ENCODE results near the gene PHACTR3. TPM values are rescaled to one million over a fixed set of nuclear protein-coding genes. Genes with fewer than 3 reads are reported as not detected.

Gene PHACTR3
- total RNA-seq, 2 donors from 2014 or later: not detected

DNA sequence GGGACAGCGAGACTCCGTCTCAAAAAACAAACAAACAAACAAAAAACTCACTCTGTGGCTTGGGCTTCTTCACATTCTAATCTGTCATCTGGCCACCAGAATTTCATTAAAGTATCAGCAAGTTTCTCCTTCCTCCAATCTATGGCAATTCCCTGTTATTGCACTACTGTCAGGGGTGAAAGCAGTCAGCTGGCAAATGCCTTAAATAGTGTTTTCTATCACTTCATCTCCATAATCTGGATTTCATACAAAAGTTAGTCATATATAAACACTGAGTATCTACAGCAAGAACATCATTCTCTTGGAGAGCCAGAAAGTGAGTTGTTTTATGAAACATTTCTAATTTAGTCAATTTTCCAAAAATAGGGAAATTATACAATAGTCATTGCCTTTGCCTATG lies 56.1 kb downstream of the PHACTR3 start:
- ATAC-seq (ENCODE audit: insufficient number of reproducible peaks, low FRiP score, low read depth): no peak
- no peaks in the 10 kb centered on the region for H3K36me3 ChIP-seq
- no peak overlapping the region for H3K4me3 ChIP-seq
- no peak overlapping the region for H3K27ac ChIP-seq
- no peaks in the 10 kb centered on the region for H3K27me3 ChIP-seq (replicated peaks; ENCODE audit: insufficient read depth)
- TF ChIP-seq, protein P1, sequence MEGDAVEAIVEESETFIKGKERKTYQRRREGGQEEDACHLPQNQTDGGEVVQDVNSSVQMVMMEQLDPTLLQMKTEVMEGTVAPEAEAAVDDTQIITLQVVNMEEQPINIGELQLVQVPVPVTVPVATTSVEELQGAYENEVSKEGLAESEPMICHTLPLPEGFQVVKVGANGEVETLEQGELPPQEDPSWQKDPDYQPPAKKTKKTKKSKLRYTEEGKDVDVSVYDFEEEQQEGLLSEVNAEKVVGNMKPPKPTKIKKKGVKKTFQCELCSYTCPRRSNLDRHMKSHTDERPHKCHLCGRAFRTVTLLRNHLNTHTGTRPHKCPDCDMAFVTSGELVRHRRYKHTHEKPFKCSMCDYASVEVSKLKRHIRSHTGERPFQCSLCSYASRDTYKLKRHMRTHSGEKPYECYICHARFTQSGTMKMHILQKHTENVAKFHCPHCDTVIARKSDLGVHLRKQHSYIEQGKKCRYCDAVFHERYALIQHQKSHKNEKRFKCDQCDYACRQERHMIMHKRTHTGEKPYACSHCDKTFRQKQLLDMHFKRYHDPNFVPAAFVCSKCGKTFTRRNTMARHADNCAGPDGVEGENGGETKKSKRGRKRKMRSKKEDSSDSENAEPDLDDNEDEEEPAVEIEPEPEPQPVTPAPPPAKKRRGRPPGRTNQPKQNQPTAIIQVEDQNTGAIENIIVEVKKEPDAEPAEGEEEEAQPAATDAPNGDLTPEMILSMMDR (IDR thresholded peaks at IDR 0.05): no peak
- H3K4me1 ChIP-seq (ENCODE audit: control insufficient read depth in 1 of 2, low read depth in 2 of 2): no peaks in the 10 kb centered on the region
- no peak for DNase-seq (ENCODE audit: low spot score)
- H3K9me3 ChIP-seq: peaks cover 13% of the 10 kb centered on the region

DNA sequence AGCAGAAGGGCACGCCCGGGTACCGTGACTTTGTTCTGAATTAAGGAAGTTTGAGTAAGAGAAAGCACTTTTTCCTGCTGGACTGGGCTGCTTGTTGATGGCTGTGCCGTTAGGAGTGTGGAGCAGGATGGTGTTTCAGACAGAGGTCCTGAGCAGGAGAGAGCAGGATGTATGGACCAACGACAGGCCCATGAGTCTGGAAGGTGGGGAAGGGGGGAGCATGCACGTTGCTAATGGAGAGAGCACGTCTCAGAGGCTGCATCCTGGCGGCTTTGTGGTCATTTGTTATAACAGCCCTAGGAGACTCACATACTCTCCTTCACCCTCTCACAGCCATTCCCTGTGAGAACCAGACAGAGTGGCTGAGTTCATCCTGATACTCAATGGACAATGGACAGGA lies 56.8 kb downstream of the PHACTR3 start:
- no peak for DNase-seq (ENCODE audit: low spot score)
- no peak for ATAC-seq (ENCODE audit: insufficient number of reproducible peaks, low FRiP score, low read depth)
- peaks cover 13% of the 10 kb centered on the region for H3K9me3 ChIP-seq
- no peak overlapping the region for H3K27ac ChIP-seq
- H3K4me3 ChIP-seq: no peak overlapping the region
- no peaks in the 10 kb centered on the region for H3K4me1 ChIP-seq (ENCODE audit: control insufficient read depth in 1 of 2, low read depth in 2 of 2)
- H3K27me3 ChIP-seq (replicated peaks; ENCODE audit: insufficient read depth): no peaks in the 10 kb centered on the region
- H3K36me3 ChIP-seq: no peaks in the 10 kb centered on the region
- TF ChIP-seq, protein P1 (IDR thresholded peaks at IDR 0.05): no peak

DNA sequence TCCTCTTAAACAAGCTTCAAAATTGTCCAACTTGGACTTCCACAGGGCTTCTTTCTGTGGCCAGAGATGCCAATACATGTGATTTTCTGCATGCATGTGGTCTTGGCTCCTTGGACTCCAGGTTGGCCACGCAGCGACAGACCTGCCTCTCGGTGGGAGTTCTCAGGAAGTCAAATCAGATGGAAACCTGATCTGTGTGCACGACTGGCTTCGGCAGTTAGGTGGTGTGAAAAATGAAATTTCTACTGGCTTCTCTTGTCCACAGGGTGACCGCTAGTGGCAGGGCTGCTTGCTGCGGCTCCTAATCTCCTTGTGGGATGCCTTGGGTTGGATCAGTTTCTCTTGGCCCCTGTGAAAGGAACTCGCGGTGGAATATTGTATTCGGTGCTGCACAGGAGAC lies 57.3 kb downstream of the PHACTR3 start:
- H3K9me3 ChIP-seq: peaks cover 13% of the 10 kb centered on the region
- TF ChIP-seq, protein P1 (IDR thresholded peaks at IDR 0.05): no peak
- no peaks in the 10 kb centered on the region for H3K36me3 ChIP-seq
- H3K27me3 ChIP-seq (replicated peaks; ENCODE audit: insufficient read depth): no peaks in the 10 kb centered on the region
- ATAC-seq (ENCODE audit: insufficient number of reproducible peaks, low FRiP score, low read depth) (no peak), DNase-seq (ENCODE audit: low spot score) (no peak)
- H3K4me1 ChIP-seq (ENCODE audit: control insufficient read depth in 1 of 2, low read depth in 2 of 2): no peaks in the 10 kb centered on the region
- H3K4me3 ChIP-seq: no peak overlapping the region
- no peak overlapping the region for H3K27ac ChIP-seq

DNA sequence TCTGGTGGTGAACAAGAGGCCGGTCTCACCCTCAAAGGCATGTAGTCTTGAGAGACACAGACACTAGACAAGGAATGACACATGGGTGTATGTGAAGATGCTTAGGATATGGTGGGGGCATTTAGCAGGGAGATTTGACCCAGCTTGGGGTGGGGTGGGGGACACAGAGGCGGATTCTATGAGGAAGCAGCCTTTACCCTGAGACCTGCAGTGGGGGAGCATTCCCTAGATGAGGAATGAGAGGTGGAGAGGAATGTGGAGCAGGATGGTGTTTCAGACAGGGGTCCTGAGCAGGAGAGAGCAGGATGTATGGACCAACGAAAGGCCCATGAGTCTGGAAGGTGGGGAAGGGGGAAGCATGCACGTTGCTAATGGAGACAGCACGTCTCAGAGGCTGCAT lies 57.8 kb downstream of the PHACTR3 start:
- DNase-seq (ENCODE audit: low spot score) (no peak), ATAC-seq (ENCODE audit: insufficient number of reproducible peaks, low FRiP score, low read depth) (no peak)
- TF ChIP-seq, protein P1 (IDR thresholded peaks at IDR 0.05): no peak
- Histone ChIP-seq H3K36me3 (no peaks in the 10 kb centered on the region), H3K4me3 (no peak overlapping the region), H3K27ac (no peak overlapping the region), H3K4me1 (ENCODE audit: control insufficient read depth in 1 of 2, low read depth in 2 of 2) (no peaks in the 10 kb centered on the region), H3K27me3 (replicated peaks; ENCODE audit: insufficient read depth) (no peaks in the 10 kb centered on the region), H3K9me3 (peaks cover 13% of the 10 kb centered on the region)

DNA sequence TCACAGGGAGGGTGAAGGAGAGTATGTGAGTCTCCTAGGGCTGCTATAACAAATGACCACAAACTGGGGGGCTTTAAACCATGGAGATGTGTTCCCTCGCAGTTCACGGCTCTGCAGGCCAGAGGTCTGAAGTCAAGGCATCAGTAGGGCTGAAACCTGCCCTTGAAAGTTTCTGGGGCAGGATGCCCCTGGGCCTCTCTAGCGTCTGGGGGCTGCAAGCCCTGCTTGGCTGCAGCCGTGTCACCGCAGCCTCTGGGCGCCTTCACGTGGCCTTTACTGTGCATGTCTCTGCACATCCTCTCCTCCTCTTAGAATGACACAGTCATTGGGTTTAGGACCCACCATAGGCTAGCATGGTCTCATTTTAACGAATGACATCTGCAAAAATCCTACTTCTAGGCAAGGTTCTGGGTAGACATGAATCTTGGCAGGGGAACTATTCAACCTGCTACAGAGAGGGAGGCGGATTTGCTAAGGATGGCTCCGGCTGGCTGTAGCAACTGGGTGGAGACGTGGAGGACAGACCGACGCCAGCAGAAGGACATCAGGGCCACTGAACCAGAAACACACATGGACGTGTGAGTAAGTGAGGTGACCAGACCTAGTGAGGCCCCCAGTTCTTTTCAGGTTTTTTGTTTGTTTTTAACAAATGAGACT lies 58.6 kb downstream of the PHACTR3 start:
- no peaks in the 10 kb centered on the region for H3K27me3 ChIP-seq (replicated peaks; ENCODE audit: insufficient read depth)
- H3K4me1 ChIP-seq (ENCODE audit: control insufficient read depth in 1 of 2, low read depth in 2 of 2): no peaks in the 10 kb centered on the region
- ATAC-seq (ENCODE audit: insufficient number of reproducible peaks, low FRiP score, low read depth): no peak
- H3K9me3 ChIP-seq: peaks cover 7% of the 10 kb centered on the region
- TF ChIP-seq, protein P1 (IDR thresholded peaks at IDR 0.05): no peak
- no peak overlapping the region for H3K27ac ChIP-seq
- H3K4me3 ChIP-seq: no peak overlapping the region
- H3K36me3 ChIP-seq: no peaks in the 10 kb centered on the region
- DNase-seq (ENCODE audit: low spot score): no peak
